Measurements from ENCODE around the gene LSAMP.

LSAMP gene

DNA sequence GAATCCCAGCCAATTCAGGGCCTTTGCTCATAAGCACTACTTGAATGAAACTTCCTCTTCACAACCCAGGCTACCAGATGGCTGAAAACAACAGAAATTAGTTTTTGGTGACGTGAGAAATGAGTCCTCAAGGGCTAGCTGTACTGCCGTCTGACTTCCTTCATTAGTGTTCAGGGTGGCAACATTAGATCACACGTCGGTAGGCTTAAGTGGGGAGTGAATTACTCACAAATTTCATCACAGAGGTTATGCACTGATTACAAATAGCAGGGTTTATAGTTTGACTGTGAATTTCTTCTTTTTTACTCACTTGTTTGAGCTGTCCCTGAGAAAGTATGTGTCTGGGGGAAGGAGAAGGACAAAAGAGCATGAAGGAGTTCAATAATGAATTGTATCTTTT, 424.8 kb downstream of the LSAMP start:
- DNase-seq (ENCODE audit: extremely low read depth, insufficient read length) = peak; percentile 67
- TF ChIP-seq, protein P1, sequence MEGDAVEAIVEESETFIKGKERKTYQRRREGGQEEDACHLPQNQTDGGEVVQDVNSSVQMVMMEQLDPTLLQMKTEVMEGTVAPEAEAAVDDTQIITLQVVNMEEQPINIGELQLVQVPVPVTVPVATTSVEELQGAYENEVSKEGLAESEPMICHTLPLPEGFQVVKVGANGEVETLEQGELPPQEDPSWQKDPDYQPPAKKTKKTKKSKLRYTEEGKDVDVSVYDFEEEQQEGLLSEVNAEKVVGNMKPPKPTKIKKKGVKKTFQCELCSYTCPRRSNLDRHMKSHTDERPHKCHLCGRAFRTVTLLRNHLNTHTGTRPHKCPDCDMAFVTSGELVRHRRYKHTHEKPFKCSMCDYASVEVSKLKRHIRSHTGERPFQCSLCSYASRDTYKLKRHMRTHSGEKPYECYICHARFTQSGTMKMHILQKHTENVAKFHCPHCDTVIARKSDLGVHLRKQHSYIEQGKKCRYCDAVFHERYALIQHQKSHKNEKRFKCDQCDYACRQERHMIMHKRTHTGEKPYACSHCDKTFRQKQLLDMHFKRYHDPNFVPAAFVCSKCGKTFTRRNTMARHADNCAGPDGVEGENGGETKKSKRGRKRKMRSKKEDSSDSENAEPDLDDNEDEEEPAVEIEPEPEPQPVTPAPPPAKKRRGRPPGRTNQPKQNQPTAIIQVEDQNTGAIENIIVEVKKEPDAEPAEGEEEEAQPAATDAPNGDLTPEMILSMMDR (IDR thresholded peaks at IDR 0.05; ENCODE audit: insufficient read depth, low read length, poor library complexity, severe bottlenecking) = no peak
- Histone ChIP-seq H3K4me3 (replicated peaks; ENCODE audit: low read depth, low read length) (no peak overlapping the region), H3K36me3 (ENCODE audit: control insufficient read depth, insufficient read depth, low read length) (no peaks in the 10 kb centered on the region), H3K27me3 (replicated peaks; ENCODE audit: control insufficient read depth, insufficient read depth, low read length) (no peaks in the 10 kb centered on the region)

DNA sequence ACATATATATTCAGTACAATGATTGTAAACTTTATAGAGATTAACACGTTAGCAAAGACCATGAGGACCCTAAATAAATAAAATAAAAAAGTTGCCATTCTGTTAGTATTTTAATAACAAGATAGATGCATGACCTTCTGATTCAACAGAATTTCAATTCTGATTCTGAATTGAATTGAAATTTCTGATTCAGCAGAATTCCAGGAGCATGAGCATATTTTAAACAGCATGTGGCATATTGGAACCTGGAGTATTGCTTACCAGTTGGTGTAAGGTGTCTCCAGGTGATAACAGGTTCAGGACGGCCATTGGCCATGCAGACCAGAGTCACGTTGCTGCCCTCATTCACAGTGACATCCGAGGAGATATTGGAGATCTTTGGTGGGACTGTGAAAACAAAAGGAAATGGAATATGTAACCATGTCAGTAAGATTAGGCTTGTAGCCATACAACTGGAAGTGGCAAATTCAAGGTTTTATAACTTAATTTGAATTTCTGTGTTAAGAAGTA, 426.0 kb downstream of the LSAMP start:
- Histone ChIP-seq H3K27me3 (replicated peaks; ENCODE audit: control insufficient read depth, insufficient read depth, low read length) (no peaks in the 10 kb centered on the region), H3K36me3 (ENCODE audit: control insufficient read depth, insufficient read depth, low read length) (no peaks in the 10 kb centered on the region), H3K4me3 (replicated peaks; ENCODE audit: low read depth, low read length) (no peak overlapping the region)
- DNase-seq (ENCODE audit: extremely low read depth, insufficient read length) = no peak
- TF ChIP-seq, protein P1 (IDR thresholded peaks at IDR 0.05; ENCODE audit: insufficient read depth, low read length, poor library complexity, severe bottlenecking) = no peak

DNA sequence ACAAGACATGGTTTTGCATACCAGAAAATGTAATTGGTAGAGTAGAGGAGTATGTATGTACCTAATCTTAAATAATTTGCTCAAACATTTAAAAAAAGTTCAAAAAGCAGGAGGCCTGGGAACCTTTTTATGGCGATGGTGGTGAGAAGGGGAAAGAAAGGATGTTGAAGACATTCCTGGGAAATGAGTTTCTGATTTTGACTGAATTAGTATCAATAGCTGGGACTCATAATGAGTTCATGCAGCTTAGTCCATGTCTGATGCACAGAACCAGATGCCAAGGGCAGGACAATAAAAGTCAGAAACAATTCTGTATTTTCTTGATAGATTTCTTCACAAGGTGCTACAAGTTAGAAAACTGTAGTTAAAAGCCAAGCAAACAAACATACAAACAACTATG, 426.6 kb downstream of the LSAMP start:
- no peak for DNase-seq (ENCODE audit: extremely low read depth, insufficient read length)
- TF ChIP-seq, protein P1 (IDR thresholded peaks at IDR 0.05; ENCODE audit: insufficient read depth, low read length, poor library complexity, severe bottlenecking) = no peak
- no peaks in the 10 kb centered on the region for H3K27me3 ChIP-seq (replicated peaks; ENCODE audit: control insufficient read depth, insufficient read depth, low read length)

DNA sequence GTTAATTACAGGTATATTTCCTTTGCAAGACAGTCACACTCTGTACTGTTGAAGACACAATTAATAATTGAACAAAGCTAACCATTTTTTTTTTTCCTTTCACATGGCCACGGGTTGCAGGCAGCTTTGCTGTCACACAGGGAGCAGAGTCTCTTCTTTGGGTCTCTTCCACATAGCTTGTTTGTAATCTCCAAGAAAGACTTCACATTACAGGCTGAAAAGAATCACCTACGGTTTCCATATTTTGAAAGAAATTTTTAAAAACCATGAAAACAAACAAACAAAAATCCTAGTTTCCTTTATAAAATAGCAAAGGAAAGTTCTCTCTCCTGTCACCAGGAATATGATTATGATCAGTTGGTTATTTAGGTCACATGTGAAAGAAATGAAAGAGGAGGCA, 429.4 kb downstream of the LSAMP start:
- no peaks in the 10 kb centered on the region for H3K36me3 ChIP-seq (ENCODE audit: control insufficient read depth, insufficient read depth, low read length)
- TF ChIP-seq, protein P1 (IDR thresholded peaks at IDR 0.05; ENCODE audit: insufficient read depth, low read length, poor library complexity, severe bottlenecking) = no peak
- no peaks in the 10 kb centered on the region for H3K27me3 ChIP-seq (replicated peaks; ENCODE audit: control insufficient read depth, insufficient read depth, low read length)
- no peak overlapping the region for H3K4me3 ChIP-seq (replicated peaks; ENCODE audit: low read depth, low read length)
- DNase-seq (ENCODE audit: extremely low read depth, insufficient read length) = no peak

More for the DNA sequence above, 426.6 kb downstream of the LSAMP start:
- Histone ChIP-seq H3K36me3 (ENCODE audit: control insufficient read depth, insufficient read depth, low read length) (no peaks in the 10 kb centered on the region), H3K4me3 (replicated peaks; ENCODE audit: low read depth, low read length) (no peak overlapping the region)

- Histone ChIP-seq H3K27me3 (replicated peaks; ENCODE audit: control insufficient read depth, insufficient read depth, low read length) (no peaks in the 10 kb centered on the region), H3K4me3 (replicated peaks; ENCODE audit: low read depth, low read length) (no peak overlapping the region), H3K36me3 (ENCODE audit: control insufficient read depth, insufficient read depth, low read length) (no peaks in the 10 kb centered on the region)
- TF ChIP-seq, protein P1 (IDR thresholded peaks at IDR 0.05; ENCODE audit: insufficient read depth, low read length, poor library complexity, severe bottlenecking) = no peak
- DNase-seq (ENCODE audit: extremely low read depth, insufficient read length) = no peak
Measured at GRCh38 chr3:116007000-116007399, 438.3 kb downstream of the LSAMP start.

GRCh38 chr3:116005404-116005803, 439.9 kb downstream of the LSAMP start:
- Histone ChIP-seq H3K36me3 (ENCODE audit: control insufficient read depth, insufficient read depth, low read length) (no peaks in the 10 kb centered on the region), H3K4me3 (replicated peaks; ENCODE audit: low read depth, low read length) (no peak overlapping the region), H3K27me3 (replicated peaks; ENCODE audit: control insufficient read depth, insufficient read depth, low read length) (no peaks in the 10 kb centered on the region)
- TF ChIP-seq, protein P1 (IDR thresholded peaks at IDR 0.05; ENCODE audit: insufficient read depth, low read length, poor library complexity, severe bottlenecking) = no peak
- DNase-seq (ENCODE audit: extremely low read depth, insufficient read length) = no peak

Data from GM06990 (cell line).